Measurements from ENCODE around the gene TMEM163.

The TMEM163 gene

GRCh38 chr2:134435936-134436335 is 282.9 kb downstream of the TMEM163 start:
- no peak overlapping the region for H3K4me3 ChIP-seq (ENCODE audit: low read depth, low read length)
- DNase-seq: no peak
- H3K27ac ChIP-seq: no peak overlapping the region
- H3K36me3 ChIP-seq (replicated peaks): no peaks in the 10 kb centered on the region
- in situ Hi-C loops (cut with HindIII; ENCODE audit: low pct_ligation_motif_present, low sequenced_read_pairs): no loop called here
- no peaks in the 10 kb centered on the region for H3K27me3 ChIP-seq (replicated peaks)
- TF ChIP-seq CTCF (IDR thresholded peaks at IDR 0.05; ENCODE audit: low read depth, low read length, missing control alignments): no peak

DNA sequence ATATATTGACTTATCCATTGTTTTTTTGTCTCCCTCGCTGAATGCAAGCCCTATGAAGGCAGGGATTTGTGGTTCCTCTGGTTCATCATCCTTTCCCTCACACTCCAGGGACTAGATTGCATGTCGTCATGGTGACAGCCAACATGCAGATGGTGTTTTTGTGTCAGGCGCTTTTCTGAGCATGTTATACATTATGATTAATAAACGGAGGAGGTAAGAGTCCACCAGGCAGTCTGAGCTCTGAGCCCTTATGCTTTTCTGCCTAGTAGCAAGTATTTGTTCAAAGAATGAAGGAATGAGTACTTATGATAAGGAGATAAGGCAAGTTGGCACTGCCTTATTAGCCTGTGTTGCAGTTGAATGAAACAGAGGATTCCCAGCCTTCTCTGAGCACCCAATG is 283.3 kb downstream of the TMEM163 start:
- no peak overlapping the region for H3K4me3 ChIP-seq (ENCODE audit: low read depth, low read length)
- H3K27ac ChIP-seq: no peak overlapping the region
- DNase-seq: no peak
- no peaks in the 10 kb centered on the region for H3K36me3 ChIP-seq (replicated peaks)
- no peaks in the 10 kb centered on the region for H3K27me3 ChIP-seq (replicated peaks)
- in situ Hi-C loops (cut with HindIII; ENCODE audit: low pct_ligation_motif_present, low sequenced_read_pairs): no loop called here
- TF ChIP-seq CTCF (IDR thresholded peaks at IDR 0.05; ENCODE audit: low read depth, low read length, missing control alignments): no peak

- Histone ChIP-seq H3K27ac (no peak overlapping the region), H3K27me3 (replicated peaks) (no peaks in the 10 kb centered on the region), H3K4me3 (ENCODE audit: low read depth, low read length) (no peak overlapping the region), H3K36me3 (replicated peaks) (no peaks in the 10 kb centered on the region)
- in situ Hi-C loops (cut with HindIII; ENCODE audit: low pct_ligation_motif_present, low sequenced_read_pairs): no loop called here
- DNase-seq: no peak
- TF ChIP-seq CTCF (IDR thresholded peaks at IDR 0.05; ENCODE audit: low read depth, low read length, missing control alignments): no peak
Measured at GRCh38 chr2:134433979-134434378, 284.8 kb downstream of the TMEM163 start.

- H3K27ac ChIP-seq: no peak overlapping the region
- in situ Hi-C loops (cut with HindIII; ENCODE audit: low pct_ligation_motif_present, low sequenced_read_pairs): no loop called here
- H3K4me3 ChIP-seq (ENCODE audit: low read depth, low read length): no peak overlapping the region
- H3K36me3 ChIP-seq (replicated peaks): no peaks in the 10 kb centered on the region
- DNase-seq: no peak
- no peak for TF ChIP-seq CTCF (IDR thresholded peaks at IDR 0.05; ENCODE audit: low read depth, low read length, missing control alignments)
- no peaks in the 10 kb centered on the region for H3K27me3 ChIP-seq (replicated peaks)
Measured at GRCh38 chr2:134433469-134433868, 285.3 kb downstream of the TMEM163 start.

GRCh38 chr2:134432435-134432883 is 286.3 kb downstream of the TMEM163 start:
- no peaks in the 10 kb centered on the region for H3K36me3 ChIP-seq (replicated peaks)
- H3K27me3 ChIP-seq (replicated peaks): no peaks in the 10 kb centered on the region
- H3K27ac ChIP-seq: no peak overlapping the region
- in situ Hi-C loops (cut with HindIII; ENCODE audit: low pct_ligation_motif_present, low sequenced_read_pairs): no loop called here
- TF ChIP-seq CTCF (IDR thresholded peaks at IDR 0.05; ENCODE audit: low read depth, low read length, missing control alignments): no peak
- no peak for DNase-seq
- H3K4me3 ChIP-seq (ENCODE audit: low read depth, low read length): no peak overlapping the region

DNA sequence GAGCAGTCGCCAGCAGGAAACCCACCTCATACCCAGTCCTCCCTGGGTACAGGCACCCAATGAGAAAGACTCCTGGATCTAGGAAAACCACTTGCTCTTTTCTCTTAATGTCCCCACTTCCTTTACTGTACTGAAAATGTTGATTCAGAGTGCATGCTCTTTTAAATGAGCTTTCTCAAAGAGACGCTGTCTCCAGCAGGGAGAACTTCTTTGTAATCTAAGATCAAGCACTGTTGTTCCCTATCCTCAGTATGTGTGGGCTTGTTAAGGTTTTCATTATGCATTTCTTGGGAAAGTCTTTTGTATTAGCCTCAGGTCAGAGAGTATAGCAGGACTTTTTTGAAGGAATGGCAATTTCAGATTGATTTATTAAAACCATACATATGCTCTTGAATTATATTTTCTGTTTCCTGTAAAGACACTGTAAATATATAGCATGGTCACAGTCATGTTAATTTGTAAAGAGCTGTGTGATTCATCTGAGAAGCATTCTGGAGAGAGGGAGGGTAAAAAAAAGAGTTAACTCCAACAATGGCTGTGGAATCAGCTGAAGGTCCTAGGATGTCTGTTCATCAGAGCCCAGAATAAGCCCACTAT is 286.9 kb downstream of the TMEM163 start:
- in situ Hi-C loops (cut with HindIII; ENCODE audit: low pct_ligation_motif_present, low sequenced_read_pairs): no loop called here
- Histone ChIP-seq H3K27me3 (replicated peaks) (no peaks in the 10 kb centered on the region), H3K36me3 (replicated peaks) (no peaks in the 10 kb centered on the region), H3K4me3 (ENCODE audit: low read depth, low read length) (no peak overlapping the region), H3K27ac (no peak overlapping the region)
- DNase-seq: no peak
- no peak for TF ChIP-seq CTCF (IDR thresholded peaks at IDR 0.05; ENCODE audit: low read depth, low read length, missing control alignments)

Data from brain microvascular endothelial cell (primary cell).